ENCODE measurements around the gene AGO4. TPM values are rescaled to one million over a fixed set of nuclear protein-coding genes. Genes with fewer than 3 reads are reported as not detected.
A peak's percentile ranks its signal among the peaks of the same experiment; 100 is the strongest.

The AGO4 gene
- total RNA-seq (2014; rRNA removed; shearing (Covaris generic)) (6.5 and 14.1 TPM in 2 replicates), total RNA-seq (2022) (18.6 and 22.3 TPM in 2 replicates), Bru-seq, nascent RNA (percentile 59 among the genes with signal in this experiment), BruChase-seq, experiment 1, labeled RNA remaining after a 6-hour chase (percentile 67 among the genes with signal in this experiment), BruChase-seq, experiment 2, labeled RNA remaining after a 2-hour chase (percentile 60 among the genes with signal in this experiment)
- long read RNA-seq, full-length matches to known transcripts: 7 of 21 reads
- long read RNA-seq, partial matches to known transcripts: 2 of 21 reads
- long read RNA-seq, other reads (novel, unspliced or antisense): 12 of 21 reads

DNA sequence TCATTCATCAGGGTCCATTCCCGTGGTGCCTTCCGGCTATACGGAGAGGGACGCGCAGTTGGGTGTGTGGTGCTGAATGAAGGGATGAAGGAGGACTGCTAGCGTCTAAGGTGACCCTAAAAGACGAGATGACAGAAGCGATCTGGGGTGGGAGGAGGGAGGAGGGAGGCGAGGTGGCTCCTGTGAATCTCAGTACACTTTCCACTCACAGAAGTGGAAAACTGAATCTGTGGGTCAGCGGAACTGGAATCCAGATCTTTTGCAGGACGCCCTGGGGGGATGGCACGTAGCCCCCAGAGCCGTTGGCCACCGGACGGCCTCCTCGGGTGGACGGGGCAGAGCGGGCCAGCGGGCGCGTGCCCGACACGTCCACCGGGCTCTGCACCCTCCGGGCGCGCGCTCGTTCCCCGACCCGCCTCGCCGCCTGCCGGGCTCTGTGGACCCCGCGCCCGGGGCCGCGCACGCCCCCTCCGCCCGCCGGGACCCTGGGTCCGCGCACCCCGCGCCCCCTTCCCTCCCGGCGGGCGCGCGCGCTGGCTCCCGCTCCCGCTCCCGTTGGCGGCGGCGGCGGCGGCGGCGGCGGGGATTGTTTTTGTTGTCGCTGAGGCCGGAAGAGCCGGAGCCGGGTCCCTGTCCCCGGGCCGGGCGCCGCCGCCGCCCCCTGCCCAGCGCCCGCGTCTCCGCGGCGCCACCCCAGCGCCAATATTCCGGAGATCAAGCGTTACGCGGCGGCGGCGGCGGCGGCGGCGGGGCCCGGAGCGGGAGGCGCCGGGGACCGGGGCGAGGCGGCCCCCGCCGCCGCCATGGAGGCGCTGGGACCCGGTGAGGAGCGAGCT is at the start of gene AGO4:
Gene AGO4, plus strand, starts transcription at position 403 of the 836 bp plus-strand sequence. Its CDS starts 401 bp downstream, at position 804.
- Histone ChIP-seq H3K4me3 (ENCODE audit: low read depth, low read length, poor library complexity, severe bottlenecking) (peak within 1 kb of the TSS; percentile 87), H4K20me1 (ENCODE audit: insufficient read depth, low read length) (no peaks in the 10 kb centered on the region), H3K36me3 (ENCODE audit: insufficient read depth, low read length) (no peaks in the 10 kb centered on the region), H3K9me3 (ENCODE audit: low read length) (no peaks in the 10 kb centered on the region), H3K4me1 (ENCODE audit: insufficient read depth, low read length, poor library complexity, severe bottlenecking) (peaks cover 21% of the 10 kb centered on the region), H3K79me2 (ENCODE audit: insufficient read depth, low read depth, low read length) (no peaks in the 10 kb centered on the region), H3K27ac (ENCODE audit: low read depth, low read length, poor library complexity, severe bottlenecking) (no peak within 1 kb of the TSS), H3K9me2 (ENCODE audit: insufficient read depth, low read length) (no peaks in the 10 kb centered on the region), H2AFZ (ENCODE audit: low read length) (peak within 1 kb of the TSS; percentile 91), H3K4me2 (ENCODE audit: low read length) (peak within 1 kb of the TSS; percentile 98)
- TF ChIP-seq, protein P1, sequence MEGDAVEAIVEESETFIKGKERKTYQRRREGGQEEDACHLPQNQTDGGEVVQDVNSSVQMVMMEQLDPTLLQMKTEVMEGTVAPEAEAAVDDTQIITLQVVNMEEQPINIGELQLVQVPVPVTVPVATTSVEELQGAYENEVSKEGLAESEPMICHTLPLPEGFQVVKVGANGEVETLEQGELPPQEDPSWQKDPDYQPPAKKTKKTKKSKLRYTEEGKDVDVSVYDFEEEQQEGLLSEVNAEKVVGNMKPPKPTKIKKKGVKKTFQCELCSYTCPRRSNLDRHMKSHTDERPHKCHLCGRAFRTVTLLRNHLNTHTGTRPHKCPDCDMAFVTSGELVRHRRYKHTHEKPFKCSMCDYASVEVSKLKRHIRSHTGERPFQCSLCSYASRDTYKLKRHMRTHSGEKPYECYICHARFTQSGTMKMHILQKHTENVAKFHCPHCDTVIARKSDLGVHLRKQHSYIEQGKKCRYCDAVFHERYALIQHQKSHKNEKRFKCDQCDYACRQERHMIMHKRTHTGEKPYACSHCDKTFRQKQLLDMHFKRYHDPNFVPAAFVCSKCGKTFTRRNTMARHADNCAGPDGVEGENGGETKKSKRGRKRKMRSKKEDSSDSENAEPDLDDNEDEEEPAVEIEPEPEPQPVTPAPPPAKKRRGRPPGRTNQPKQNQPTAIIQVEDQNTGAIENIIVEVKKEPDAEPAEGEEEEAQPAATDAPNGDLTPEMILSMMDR (conservative IDR thresholded peaks at IDR 0.05; ENCODE audit: low read length): no peak
- intact Hi-C loops (cut with micrococcal nuclease; ENCODE audit: unreplicated experiment): no loop called here
- CTCF ChIA-PET (ENCODE audit: unreplicated experiment): interaction anchor here (0.9 kb wide), 1 partner anchor 12 kb away, joined by 7 read pairs; no protein-coding TSS in a partner anchor
- DNase-seq (ENCODE audit: low spot score): peak; percentile 48
- POLR2A ChIA-PET: no interaction called here
- BruUV-seq (replicated peaks): no TSS peak

DNA sequence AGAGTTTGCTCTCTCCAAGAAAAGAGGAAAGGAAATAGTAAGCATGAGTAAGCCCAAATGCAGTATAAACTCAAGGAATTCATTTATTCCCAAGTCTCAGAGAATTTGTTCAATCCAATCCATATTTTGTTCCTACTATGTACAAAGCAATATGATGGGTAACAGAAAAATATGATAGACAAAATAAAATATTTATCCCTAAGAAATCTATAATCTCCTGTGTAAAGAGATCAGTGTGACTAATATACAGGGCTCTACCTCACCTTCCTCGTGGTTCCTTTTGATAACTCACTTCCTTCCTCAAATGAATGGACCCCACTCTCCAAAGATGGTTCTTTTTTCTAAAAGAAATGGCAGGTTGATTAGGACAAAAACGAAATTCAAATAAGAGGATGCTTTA is 45.7 kb upstream of the AGO4 start:
- Histone ChIP-seq H3K79me2 (ENCODE audit: insufficient read depth, low read depth, low read length) (peaks cover 78% of the 10 kb centered on the region), H3K27ac (ENCODE audit: low read depth, low read length, poor library complexity, severe bottlenecking) (no peak overlapping the region), H3K4me2 (ENCODE audit: low read length) (no peak overlapping the region), H3K9me2 (ENCODE audit: insufficient read depth, low read length) (no peaks in the 10 kb centered on the region), H3K4me1 (ENCODE audit: insufficient read depth, low read length, poor library complexity, severe bottlenecking) (peaks cover 19% of the 10 kb centered on the region), H3K9me3 (ENCODE audit: low read length) (no peaks in the 10 kb centered on the region), H3K4me3 (ENCODE audit: low read depth, low read length, poor library complexity, severe bottlenecking) (no peak overlapping the region), H4K20me1 (ENCODE audit: insufficient read depth, low read length) (peaks cover 18% of the 10 kb centered on the region; the same call in 1 of the 2 replicates), H2AFZ (ENCODE audit: low read length) (no peak overlapping the region), H3K36me3 (ENCODE audit: insufficient read depth, low read length) (peaks cover 88% of the 10 kb centered on the region)
- POLR2A ChIA-PET: interaction anchor here (0.6 to 1.7 kb wide), 3 partner anchors 8 to 77 kb away, joined by 3 read pairs; no protein-coding TSS in a partner anchor
- CTCF ChIA-PET (ENCODE audit: unreplicated experiment): no interaction called here
- BruUV-seq (replicated peaks): no TSS peak
- no peak for DNase-seq (ENCODE audit: low spot score)
- TF ChIP-seq, protein P1 (conservative IDR thresholded peaks at IDR 0.05; ENCODE audit: low read length): no peak
- no peak for TF ChIP-seq EZH2phosphoT487 (IDR thresholded peaks at IDR 0.05; ENCODE audit: borderline replicate concordance, low read depth, low read length)
- intact Hi-C loops (cut with micrococcal nuclease; ENCODE audit: unreplicated experiment): loop anchor here (2.0 kb wide), 1 partner anchor 19 kb away; no protein-coding TSS in a partner anchor

Data from OCI-LY7 (cell line).